ENCODE data around the gene PRSS3.
"Not testable (repeated sequence)": the region's sequence is repeated elsewhere in the genome, so short reads cannot be mapped to it uniquely, and the experiment has no call there.

The PRSS3 gene

GRCh38 chr9:33818167-33818846 is 22.9 kb downstream of the PRSS3 start:
- no peak for DNase-seq (ENCODE audit: low spot score)

- no peak for DNase-seq (ENCODE audit: low spot score)
Measured at GRCh38 chr9:33818847-33819500, 23.6 kb downstream of the PRSS3 start.

- no peak for DNase-seq (ENCODE audit: low spot score)
Measured at GRCh38 chr9:33820231-33820745, 24.9 kb downstream of the PRSS3 start.

GRCh38 chr9:33823801-33824200 is 28.4 kb downstream of the PRSS3 start:
- DNase-seq (ENCODE audit: low spot score) = no peak

GRCh38 chr9:33827285-33827684 is 31.9 kb downstream of the PRSS3 start:
- DNase-seq (ENCODE audit: low spot score) = not testable (repeated sequence)

- DNase-seq (ENCODE audit: low spot score) = not testable (repeated sequence)
Measured at GRCh38 chr9:33829641-33830230, 34.4 kb downstream of the PRSS3 start.

- no peak for DNase-seq (ENCODE audit: low spot score)
Measured at GRCh38 chr9:33835625-33836260, 40.4 kb downstream of the PRSS3 start.

GRCh38 chr9:33836261-33836660 is 40.9 kb downstream of the PRSS3 start:
- not testable (repeated sequence) for DNase-seq (ENCODE audit: low spot score)

- DNase-seq (ENCODE audit: low spot score) = no peak
Measured at GRCh38 chr9:33837138-33837537, 41.8 kb downstream of the PRSS3 start.

GRCh38 chr9:33840381-33840780 is 45.0 kb downstream of the PRSS3 start:
- DNase-seq (ENCODE audit: low spot score) = no peak

GRCh38 chr9:33843312-33843961 is 48.1 kb downstream of the PRSS3 start:
- DNase-seq (ENCODE audit: low spot score) = no peak

GRCh38 chr9:33846231-33846630 is 50.9 kb downstream of the PRSS3 start:
- no peak for DNase-seq (ENCODE audit: low spot score)

GRCh38 chr9:33847894-33848205 is 52.5 kb downstream of the PRSS3 start:
- DNase-seq (ENCODE audit: low spot score) = not testable (repeated sequence)
